ENCODE results near the gene POLD2.
"Not testable (repeated sequence)": the region's sequence is repeated elsewhere in the genome, so short reads cannot be mapped to it uniquely, and the experiment has no call there.

The POLD2 gene

DNA sequence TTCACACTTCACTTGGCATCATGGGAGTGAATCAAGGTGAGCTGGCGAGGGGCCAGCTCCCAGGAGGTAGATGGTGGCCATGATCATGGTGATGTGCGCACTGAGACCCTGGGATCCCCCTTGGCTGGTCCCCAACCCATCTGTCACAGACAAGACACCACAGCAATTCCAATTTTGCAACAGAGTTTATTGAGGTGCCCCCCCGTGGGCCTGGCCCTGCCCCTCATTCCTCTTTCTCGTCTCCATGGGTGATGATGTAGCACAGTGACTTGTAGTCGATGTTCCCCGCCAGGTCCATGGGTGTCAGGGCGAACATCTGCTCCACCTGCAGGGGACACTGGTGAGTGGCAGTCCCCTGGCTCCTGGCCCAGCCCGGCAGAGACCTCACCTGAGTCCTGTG is 15.3 kb upstream of the POLD2 start:
- no peak for DNase-seq

DNA sequence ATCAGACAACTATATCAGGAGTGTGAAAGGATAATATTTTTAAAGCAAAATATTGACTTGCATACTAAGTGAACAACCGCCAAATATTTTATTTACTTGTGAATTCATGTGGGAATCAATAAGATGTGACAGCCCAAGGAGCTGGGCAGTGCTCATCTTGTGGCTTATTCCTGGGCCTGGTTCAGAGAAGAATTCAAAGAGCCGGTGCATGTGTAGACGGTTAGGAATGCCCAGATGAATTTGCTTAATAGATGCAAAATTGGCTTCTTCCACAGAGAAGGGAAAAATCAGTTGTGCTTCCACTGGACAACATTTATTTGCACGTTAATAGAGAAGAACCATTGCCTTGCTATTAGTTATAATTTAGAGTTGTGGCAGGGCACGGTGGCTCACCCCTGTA is 13.4 kb upstream of the POLD2 start:
- no peak for DNase-seq

DNA sequence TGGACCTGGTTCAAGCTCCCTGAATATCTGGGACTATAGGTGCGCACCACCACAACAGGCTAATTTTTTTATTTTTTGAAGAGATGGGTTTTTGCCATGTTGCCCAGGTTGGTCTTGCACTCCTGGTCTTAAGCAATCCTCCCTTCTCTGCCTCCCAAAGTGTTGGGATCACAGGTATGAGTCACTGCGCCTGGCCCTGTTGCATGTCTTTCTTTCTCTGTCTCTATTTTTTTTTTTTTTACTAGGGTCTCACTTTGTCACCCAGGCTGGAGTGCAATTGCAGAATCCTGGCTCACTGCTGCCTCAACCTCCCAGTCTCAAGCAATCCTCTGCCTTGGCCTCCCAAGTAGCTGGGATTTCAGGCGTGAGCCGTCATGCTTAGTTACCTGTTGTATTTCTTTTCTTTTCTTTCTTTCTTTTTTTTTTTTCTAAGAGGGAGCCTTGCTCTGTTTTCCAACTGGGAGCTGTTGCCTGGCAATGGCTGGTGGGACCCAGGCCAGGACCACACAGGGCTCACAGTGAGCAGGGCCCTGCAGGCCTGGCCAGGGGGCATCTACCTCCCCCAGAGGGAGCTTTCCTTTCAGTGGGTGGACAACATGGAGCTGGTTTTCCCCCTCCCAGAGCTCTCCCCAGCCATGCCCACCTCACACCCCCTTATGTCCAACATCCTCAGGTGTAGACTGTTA is 11.7 kb upstream of the POLD2 start:
- no peak for DNase-seq

DNA sequence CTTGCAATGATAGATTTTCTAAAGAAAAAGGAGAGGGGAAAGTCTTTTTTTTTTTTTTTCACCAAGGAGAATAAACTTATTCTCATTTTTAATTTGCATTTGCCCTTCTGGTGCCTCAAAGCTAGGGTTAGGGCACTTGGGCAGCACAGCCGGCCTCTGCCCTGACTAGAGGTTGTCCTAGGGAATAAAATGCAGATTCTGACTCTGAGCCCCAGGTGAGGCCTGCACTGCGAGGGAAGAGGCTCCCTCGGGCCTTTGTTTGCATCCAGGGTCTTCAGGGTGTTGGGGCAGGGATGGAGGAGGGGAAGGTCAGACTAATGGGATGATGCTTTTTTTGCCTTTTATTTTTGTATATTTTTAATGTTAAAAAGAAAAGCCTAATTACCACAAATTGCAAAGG is 9.9 kb upstream of the POLD2 start:
- DNase-seq: no peak

DNA sequence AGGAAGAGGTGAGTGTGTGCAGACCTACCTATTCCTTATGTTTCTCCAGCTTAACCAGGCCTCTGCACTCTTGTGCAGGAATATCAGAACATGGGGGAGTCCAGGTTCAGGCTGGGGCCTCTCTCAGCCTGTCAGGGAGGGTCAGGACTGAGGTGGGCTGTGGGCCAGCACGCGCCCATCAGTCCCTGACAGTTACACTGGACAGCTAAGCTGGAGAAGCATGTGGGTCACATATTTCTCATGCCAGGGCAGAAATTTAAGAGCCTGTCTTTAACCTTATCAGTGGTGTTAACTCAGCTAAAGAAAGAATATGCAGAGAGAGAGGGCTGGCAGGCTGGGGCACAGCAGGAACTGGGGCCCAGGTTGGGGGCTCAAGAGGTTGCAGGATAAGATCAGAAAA is 8.7 kb upstream of the POLD2 start:
- DNase-seq: no peak

DNA sequence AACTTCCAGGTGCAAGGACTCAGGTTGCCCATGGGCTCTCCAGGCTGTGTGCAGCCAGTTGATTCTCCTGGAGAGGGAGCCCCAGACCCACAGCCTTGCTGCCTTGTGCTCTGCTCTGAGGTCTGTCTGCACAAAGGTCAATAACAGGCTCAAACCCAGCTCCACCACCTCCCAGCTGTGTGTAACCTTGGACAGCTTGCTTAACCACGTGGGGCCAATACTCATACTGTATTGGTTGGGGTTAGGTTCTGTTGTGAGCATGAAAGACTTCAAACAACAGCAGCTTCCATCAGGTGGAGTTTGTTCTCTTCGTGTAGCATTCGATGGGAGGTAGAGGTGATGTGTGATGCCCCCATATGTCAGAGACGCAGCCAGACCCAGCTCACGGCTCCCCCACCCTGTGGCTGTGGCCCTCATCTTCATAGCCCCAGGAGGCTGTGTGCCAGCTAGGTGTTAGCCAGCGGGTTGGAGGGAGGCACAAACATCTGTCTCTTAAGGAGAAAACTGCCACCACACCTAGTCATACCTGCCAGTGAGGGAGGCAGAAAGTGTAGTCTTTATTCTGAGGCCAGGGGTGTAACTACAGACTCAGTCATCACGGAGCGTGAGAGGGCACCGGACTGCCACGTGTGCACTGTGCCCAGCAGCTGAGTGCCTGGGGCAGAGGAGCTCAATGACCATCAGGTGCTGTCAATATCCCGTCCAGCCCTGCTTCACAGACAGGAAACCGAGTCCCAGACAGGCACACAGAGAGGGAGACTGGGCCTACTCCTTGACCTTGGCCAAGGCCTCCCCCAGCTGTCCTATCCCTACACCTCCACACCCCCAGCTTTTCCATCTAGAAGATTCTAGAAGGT is 8.1 kb upstream of the POLD2 start:
- DNase-seq: no peak

DNA sequence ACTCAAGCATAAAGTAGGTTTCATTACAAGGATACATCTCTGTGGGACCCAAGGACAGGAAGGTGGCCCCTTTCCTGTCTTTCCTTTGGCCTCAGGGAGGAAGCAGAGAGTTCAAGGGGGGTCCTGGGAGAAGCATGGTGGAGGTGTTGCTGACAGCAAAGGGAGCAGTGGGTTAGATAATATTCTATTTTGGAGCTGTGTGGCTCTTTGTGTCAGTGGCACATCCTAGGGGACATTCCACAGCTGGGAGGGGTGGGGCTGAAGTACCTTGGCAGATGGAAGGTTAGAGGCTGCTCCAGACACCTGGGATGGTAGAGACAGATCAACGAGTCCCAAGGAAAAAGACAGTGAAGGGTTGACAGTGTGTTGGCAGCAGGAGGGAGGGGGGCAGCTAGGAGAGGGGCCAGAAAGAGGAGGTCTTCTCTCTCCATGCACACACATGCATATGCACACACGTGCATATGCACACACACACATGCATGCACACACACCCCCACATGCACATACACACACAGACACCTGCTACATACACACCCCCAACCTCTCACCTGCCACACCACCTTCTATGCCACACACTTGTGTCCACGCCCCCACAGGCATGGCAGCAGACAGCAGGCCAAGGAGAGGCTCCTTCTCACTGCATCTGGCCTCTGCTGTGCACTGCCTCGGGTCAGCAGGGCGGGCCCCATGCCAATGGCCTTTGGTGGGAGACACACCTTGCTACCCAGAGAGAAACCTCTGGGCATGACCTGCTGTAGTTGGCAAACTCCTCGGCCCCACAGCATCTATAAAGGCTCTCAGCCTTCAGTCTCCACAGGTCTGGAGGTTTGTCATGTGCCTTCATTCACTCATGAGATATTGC is 5.6 kb upstream of the POLD2 start:
- DNase-seq: no peak

DNA sequence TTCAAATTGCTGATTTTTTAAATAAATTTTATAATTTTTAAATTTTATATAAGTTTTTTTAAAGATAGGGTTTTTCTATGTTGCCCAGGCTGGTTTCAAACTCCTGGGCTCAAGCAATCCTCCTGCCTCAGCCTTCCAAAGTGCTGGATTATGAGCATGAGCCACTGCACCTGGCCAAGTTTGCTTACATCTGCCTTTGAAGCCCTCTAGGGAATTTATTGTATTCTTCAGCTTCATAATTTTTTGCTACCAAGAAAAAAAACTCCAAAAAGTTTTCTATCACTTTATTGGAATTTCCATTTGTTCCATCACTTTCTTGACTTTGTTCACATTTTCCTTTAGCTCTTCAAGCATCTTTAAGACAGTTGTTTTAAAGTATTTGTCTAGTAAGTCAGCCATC is 3.8 kb upstream of the POLD2 start:
- DNase-seq: no peak

DNA sequence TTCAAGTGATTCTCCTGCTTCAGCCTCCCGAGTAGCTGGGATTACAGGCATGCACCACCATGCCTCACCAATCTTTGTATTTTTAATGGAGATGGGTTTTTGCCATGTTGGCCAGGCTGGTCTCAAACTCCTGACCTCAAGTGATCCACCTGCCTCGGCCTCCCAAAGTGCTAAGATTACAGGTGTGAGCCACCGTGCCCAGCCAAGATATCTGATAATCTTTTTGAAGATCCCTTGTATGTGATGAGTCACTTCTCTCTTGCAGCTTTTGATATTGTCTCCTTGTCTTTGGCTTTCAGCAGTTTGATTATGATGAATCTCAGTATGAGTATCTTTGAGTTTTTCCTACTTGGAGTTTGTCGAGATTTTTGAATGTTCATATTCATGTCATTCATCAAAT is 3.2 kb upstream of the POLD2 start:
- DNase-seq: not testable (repeated sequence)

DNA sequence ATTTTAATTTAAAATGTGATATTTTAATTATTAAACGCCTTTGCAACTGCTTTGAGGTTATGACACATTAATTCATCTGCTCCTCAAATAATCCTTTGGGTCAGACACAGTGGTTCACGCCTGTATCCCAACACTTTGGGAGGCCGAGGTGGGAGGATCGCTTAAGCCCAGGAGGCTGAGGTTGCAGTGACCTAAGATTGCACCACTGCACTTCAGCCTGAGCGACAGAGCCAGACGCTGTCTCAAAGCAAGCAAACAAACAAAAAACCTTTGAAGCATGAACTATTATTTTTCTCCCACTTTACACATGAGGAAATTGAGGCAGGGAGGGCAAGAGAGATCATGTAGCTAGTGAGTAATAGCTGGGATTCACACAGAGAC is 1.5 kb upstream of the POLD2 start:
- no peak for DNase-seq

DNA sequence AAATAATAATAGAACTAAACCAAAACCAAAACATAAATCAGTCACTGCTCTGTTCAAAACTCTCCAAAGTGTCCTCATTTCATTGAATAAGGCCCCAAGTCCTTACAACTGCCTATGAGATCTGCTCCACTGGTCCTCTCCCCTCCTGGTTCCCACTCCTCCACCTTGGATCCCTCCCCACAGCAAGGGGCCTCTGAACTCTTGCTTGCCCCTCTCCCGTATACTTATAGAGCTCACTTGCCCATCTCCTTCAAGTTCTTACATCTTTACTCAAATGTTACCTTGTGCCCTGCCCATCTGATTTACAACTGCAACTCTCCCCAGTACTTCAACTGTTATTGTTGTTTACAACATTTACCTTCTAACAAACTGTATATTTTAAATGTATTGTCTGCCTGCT is 819 bp downstream of the POLD2 start:
- DNase-seq: no peak

DNA sequence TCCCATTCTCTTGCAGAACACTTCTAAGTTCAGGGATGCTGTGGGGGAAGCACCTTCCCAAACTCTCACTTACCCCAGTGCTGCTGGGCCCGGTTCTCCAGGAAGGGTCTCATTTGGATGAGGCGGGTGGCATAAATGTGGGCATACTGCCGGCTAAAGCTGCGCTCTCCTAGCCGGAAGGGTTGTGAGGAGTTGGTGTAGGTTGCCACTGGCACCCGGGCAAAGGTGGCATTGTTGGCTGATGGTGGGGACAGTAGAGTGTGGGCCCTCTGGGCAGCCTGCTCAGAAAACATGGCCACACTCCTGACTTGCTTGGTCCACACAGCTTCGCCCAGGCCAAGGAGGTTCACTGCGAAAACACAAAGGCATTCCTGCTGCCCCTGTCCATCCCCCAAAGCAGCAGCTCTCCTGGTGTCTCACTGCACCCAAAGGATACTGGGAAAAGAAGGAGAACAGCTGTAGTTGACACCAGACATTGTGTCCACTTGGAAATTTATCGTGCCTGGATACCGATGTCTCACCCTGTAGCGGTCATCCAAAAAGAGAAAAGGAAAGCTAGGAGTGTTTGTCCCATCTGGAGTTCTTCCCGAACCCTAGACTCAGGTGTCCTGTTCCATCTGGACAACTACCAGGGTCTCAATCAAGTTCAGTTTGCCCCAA is 1.5 kb downstream of the POLD2 start:
- DNase-seq: no peak

DNA sequence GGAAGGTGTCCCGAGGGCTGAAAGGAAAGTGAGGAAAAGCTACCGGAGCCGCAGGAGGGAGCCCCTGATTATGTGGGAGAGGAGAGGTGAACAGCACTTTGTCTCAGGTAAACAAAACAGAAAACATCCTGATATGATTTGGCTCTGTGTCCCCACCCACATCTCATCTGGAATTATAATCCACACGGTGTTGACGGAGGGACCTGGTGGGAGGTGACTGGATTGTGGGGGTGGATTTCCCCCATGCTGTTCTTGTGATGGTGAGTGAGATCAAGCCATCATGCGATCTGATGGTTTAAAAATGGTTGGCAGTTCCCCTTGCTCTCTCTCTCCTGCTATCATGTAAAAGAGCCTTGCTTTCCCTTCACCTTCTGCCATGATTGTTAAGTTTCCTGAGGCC is 3.0 kb downstream of the POLD2 start:
- DNase-seq: no peak

DNA sequence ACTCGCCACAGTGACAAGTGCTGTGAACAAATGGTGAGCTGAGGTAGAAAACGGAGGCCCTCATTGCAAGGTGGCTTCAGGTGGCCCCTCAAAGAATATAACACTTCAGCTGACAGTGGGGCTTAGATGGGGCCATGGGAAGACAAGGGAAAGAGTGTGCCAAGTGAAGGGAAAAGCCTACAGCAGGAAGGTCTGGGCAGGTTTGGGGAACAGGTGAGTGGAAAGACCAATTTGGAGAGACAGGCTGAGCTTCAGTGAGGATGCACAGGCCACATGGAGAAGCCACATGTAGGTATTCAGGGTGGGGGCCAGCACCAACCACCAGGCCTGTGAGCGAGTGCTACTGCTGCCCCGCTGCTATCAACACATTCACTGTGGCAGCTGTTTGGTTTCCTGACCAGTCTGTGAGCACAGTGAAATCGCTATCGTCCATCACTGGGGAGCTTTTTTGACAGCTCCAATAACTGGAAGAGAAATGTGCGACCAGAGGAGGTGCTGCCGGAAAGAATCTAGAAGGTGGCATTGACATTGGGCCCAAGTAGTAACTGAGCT is 3.4 kb downstream of the POLD2 start:
- DNase-seq: no peak

DNA sequence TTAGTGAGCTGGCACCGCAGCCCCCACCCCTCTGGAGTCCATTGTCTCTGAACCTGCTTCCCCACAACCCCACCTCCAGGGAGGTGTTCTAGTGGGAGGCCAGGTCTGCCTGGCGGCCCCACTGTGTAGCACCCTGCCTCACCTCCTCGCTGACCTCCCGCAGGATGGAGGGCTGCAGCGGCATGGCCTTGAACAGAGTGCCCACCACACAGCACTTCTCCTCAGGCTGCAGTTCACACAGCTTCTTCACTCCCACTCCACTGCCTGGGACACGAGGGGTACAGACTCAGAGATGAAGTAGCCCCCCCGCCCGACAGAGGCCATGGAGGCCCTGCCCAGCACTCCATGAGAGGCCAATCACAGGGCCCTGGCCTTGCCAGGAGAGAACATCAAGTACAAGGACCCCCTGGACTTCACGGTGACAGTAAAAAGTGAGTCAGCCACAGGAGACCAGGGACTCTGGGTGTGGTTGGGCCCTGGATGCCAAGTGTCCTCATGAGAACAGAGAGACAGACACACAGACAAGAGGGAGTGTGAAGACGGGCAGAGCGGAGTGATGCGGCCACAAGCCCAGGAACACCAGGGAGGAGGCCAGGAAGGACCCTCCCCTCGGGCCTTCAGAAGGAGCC is 5.4 kb downstream of the POLD2 start:
- no peak for DNase-seq

DNA sequence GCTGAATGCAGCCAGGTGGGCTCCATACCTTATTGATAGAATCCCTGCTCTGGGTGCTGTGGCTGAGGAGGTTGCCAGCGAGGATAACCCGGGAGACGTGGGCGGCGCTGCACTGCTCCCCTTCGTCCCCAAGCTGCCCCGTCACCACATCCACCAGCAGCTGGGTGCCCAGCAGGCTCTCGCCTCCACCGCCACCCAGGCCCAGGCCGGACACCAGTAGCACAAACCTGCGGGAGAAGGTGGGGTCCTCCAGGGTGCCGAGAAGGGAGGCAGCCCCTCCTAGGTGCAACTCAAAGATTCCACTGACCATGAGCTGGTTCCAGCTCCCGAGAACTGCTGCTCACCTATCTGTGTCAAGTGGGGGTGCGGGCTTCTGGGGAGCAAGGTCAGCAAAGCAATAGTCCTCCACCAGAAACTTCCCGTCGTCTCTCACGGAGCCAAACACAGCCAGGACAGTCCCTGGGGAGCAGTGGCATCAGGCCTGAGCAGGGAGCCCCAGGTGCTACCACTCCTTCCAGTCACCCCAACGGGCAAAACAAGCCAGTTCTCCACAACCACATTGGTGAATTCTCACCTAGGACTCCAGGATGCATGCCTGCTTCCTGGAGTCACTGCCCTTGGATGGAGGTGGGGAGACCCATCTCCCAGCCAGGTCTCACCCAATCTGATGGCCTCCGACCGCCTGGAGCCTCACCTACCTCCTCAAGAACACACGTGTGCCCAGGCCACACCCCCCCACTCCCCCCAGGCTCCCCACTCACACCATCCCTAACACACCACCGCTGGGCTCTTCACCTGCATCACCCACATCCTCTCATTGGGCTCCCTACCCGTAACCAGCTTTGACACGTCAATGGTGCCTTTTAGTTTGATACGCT is 6.3 kb downstream of the POLD2 start:
- DNase-seq: no peak

DNA sequence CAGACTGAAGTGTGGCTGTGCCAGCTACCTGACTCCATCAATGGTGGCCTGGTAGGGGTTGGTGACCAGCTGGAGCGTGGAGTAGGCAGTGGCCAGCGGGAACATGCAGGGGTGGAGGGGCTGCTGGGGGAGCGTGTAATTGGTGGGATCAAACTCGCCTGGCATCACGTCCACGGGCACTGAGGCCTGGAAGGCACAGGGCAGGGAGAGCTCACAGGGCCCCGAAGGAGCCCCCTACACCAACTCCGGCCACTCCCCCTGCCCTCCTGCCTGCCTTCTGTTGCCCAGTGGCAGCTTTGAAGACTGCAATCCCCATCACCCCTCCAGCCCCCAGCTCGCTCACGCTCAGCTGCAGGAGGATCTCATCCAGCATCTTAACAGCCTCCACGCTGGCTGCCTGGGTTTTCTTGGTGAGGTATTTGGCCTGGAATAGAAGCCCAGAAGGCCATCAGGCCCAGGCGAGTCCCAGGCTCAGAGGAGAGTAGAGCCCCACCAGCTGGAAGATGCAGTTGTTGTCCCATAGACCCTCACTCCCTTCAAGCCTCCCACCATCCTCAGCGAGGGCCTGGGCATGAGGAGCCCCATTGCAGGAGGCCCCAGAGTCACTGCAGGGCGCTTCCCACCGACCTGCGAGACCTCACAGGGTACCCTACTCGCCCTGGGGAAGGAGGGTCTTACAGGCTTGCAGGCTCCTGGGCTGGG is 7.1 kb downstream of the POLD2 start:
- DNase-seq: no peak

DNA sequence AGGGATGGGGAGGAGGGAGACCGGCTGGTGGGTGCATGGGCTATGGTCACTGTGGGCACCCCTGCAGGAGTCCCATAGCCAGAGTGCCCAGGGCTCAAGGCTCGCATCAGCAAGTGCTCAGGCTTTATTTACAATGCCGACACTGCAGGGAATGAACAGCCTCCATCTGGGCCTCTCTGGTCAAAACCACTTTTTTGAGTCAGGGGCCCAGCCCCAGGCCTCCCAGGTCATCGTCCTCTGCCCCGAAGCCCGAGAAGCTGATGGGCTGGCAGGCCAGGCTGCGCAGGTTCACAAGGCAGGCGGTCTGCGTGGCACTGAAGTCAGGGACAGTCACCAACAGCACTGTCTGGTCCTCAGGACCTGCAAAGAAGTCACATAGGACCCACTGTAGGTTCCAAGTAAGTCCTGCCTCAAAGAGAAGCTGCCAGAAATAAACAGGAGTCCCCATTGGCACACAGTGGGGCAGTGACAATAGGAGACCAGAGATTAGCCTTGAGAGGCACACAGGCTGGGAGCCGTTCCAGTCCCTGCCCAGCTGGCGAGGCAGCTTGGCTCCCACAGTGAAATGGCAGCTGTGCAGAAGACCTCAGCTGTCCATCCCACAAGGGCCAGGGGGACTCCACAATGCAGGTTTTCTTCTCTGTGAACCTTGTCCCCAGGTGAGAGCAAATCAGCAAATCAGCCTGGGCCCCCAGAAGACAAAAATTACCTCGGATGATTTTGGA is 8.6 kb downstream of the POLD2 start:
- DNase-seq: peak; percentile 85

DNA sequence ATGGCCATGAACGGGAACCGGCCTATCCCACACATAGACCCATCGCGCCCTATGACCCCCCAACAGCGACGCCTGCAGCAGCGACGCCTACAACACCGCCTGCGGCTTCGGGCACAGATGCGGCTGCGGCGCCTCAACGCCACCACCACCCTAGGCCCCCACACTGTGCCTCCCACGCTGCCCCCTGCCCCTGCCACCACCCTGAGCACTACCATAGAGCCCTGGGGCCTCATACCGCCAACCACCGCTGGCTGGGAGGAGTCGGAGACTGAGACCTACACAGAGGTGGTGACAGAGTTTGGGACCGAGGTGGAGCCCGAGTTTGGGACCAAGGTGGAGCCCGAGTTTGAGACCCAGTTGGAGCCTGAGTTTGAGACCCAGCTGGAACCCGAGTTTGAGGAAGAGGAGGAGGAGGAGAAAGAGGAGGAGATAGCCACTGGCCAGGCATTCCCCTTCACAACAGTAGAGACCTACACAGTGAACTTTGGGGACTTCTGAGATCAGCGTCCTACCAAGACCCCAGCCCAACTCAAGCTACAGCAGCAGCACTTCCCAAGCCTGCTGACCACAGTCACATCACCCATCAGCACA is 9.5 kb downstream of the POLD2 start:
- no peak for DNase-seq
